GM08714 (cell line): ENCODE data around the gene ABCD1.

ENCODE experiments used
- H3K4me3 ChIP-seq: fragments of 200-500 bp; sonication (Bioruptor generic); 2 replicates; pipeline ENCODE4 v1.5.1; 2014; ENCODE audit warnings: mild to moderate bottlenecking, low read length, inconsistent platforms
- ZNF274 ChIP-seq: IDR thresholded peaks from 2 replicates; pipeline ENCODE4 v1.6.1; 2012; ENCODE audit warnings: mild to moderate bottlenecking, low read depth, low read length

The ABCD1 gene

DNA sequence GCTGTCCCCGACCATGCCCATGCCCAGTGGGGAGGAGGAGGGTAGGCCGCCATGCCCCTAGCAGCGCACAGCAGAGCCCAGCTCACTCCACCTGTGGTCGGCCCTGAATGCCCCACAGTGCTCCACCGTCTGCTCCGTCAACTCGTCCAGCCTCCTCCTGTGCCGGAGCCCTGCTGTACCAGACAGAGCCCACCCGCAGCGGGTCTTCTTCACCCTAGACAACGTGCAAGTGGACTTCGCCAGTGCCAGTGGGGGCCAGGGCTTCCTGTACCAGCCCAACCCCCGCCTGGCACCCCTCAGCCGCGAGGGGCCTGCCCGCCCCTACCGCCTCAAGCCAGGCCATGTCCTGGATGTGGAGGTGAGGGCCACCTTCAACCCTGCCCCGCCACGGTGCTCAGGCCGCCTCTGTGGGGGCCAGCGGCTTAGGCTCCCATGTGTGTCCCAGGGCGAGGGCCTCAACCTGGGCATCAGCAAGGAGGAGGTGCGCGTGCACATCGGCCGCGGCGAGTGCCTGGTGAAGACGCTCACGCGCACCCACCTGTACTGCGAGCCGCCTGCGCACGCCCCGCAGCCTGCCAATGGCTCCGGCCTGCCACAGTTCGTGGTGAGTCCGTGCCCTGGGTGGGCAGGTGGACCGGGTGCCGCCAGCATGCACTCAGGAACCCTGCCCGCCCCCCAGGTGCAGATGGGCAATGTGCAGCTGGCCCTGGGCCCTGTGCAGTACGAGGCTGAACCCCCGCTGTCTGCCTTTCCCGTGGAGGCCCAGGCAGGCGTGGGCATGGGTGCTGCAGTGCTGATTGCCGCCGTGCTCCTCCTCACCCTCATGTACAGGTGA is 49.3 kb downstream of the ABCD1 start:
- no peak for TF ChIP-seq ZNF274
- no peak overlapping the region for H3K4me3 ChIP-seq

DNA sequence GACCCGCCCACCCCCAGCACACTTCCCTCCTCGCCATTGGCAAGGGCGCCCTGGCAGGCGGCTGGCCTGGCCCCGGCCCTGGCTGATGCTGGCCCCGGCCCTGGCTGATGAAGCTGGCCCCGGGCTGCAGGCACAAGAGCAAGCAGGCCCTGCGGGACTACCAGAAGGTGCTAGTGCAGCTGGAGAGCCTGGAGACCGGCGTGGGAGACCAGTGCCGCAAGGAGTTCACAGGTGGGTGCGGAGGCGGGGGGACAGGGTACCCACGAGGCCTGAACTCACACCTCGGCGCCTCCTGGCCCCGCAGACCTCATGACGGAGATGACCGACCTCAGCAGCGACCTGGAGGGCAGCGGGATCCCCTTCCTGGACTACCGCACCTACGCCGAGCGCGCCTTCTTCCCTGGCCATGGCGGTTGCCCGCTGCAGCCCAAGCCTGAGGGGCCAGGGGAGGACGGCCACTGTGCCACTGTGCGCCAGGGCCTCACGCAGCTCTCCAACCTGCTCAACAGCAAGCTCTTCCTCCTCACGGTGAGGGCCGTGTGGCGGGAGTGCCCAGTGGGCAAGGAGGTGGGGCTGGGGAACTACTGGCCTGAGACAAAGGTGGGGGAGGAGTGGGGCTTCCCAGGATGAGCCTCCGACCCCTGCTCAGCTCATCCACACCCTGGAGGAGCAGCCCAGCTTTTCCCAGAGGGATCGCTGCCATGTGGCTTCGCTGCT is 50.1 kb downstream of the ABCD1 start:
- TF ChIP-seq ZNF274: no peak
- no peak overlapping the region for H3K4me3 ChIP-seq

DNA sequence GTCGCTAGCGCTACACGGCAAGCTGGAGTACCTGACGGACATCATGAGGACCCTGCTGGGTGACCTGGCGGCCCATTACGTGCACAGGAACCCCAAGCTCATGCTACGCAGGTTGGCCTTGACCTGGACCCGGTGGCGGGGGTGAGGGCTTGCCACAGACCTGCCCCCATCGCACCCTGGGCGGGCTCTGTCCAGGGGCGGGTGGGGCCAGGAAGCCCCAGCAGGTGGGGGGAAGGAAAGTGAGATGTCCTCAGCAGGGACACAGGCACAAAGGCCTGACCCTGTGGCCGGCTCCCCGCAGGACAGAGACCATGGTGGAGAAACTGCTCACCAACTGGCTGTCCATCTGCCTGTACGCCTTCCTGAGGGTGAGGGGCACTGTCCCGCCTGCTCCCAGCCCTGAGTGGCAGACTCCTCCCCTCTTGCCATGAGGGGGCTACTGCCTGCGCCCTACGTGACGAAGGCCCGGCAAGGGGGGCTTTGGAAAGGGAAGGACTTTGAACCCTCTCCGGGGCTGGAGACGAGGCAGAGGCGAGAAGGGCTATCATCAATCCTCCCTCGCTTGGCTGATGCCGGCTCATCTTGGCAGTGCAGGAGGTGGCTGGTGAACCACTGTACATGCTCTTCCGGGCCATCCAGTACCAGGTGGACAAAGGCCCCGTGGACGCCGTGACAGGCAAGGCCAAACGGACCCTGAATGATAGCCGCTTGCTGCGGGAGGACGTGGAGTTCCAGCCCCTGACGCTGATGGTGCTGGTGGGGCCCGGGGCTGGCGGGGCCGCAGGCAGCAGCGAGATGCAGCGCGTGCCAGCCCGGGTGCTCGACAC is 50.9 kb downstream of the ABCD1 start:
- TF ChIP-seq ZNF274: no peak
- H3K4me3 ChIP-seq: no peak overlapping the region

DNA sequence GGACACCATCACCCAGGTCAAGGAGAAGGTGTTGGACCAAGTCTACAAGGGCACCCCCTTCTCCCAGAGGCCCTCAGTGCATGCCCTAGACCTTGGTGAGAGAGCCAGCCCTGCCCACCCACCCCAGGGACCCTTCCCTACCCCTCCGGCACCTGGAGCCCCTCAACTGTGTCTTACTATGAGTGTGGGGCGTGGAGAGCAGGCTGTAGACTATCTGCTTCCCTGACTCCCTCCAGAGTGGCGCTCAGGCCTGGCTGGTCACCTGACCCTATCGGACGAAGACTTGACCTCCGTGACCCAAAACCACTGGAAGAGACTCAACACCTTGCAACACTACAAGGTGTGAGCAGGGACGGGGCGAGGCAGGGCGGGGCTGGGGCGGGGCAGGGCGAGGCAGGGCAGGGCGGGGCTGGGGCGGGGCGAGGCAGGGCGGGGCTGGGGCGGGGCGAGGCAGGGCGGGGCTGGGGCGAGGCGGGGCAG is 51.5 kb downstream of the ABCD1 start:
- no peak for TF ChIP-seq ZNF274
- no peak overlapping the region for H3K4me3 ChIP-seq

DNA sequence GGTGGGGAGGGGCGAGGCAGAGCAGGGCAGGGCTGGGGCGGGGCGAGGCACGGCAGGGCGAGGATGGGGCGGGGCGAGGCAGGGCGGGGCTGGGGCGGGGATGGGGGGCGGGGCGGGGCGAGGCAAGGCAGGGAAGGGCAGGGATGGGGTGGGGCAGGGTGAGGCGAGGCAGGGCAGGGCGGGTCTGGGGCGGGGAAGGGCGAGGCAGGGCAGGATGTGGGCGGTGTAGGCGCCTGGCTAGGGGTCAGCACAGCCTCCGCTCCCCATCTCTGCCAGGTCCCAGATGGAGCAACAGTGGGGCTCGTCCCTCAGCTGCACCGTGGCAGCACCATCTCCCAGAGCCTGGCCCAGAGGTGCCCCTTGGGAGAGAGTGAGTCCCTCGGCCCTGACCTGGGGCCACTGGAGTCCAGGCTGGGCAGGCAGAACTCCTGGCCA is 52.0 kb downstream of the ABCD1 start:
- no peak overlapping the region for H3K4me3 ChIP-seq
- TF ChIP-seq ZNF274: no peak

DNA sequence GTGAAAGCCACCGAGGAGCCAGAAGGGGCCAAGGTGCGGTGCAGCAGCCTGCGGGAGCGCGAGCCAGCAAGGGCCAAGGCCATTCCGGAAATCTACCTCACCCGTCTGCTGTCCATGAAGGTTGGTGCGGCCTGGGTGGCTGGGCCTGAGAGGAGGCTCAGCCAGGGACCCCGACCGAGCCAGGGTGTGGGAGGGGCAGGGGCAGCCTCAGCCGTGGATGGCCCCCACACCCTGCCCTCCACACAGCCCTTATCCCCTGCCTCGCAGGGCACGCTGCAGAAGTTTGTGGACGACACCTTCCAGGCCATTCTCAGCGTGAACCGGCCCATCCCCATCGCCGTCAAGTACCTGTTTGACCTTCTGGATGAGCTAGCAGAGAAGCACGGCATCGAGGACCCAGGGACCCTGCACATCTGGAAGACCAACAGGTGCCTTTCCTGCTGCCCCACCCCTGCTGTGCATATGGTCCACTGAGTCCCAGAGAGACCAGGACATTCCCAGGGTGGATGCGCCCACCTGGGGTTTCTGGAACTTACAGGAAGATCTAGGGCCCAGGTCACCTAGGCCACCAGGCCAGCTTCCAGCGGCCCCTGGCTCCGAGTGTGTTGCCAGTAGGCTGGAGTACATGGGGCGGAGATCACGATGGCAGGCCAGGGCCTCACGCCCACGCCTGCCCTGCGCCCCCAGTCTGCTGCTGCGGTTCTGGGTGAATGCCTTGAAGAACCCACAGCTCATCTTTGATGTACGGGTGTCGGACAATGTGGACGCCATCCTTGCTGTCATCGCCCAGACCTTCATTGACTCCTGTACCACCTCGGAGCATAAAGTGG is 52.8 kb downstream of the ABCD1 start:
- H3K4me3 ChIP-seq: no peak overlapping the region

DNA sequence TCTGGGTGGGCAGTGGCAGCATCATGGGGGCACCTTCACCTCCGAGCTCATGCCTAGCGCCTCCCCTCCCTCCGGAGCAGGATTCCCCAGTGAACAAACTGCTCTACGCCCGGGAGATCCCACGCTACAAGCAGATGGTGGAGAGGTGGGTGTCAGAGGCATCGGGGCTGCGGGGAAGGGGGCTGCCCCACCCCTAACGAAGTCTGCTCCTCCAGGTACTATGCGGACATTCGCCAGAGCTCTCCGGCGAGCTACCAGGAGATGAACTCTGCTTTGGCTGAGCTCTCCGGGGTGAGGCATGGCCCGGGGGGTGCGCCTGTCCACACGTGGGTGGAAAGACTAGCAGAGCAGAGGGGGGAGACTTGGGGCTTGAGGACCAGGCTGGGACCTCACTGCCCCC is 53.5 kb downstream of the ABCD1 start:
- TF ChIP-seq ZNF274: no peak
- H3K4me3 ChIP-seq: no peak overlapping the region

More for the DNA sequence above, 52.8 kb downstream of the ABCD1 start:
- TF ChIP-seq ZNF274: no peak

DNA sequence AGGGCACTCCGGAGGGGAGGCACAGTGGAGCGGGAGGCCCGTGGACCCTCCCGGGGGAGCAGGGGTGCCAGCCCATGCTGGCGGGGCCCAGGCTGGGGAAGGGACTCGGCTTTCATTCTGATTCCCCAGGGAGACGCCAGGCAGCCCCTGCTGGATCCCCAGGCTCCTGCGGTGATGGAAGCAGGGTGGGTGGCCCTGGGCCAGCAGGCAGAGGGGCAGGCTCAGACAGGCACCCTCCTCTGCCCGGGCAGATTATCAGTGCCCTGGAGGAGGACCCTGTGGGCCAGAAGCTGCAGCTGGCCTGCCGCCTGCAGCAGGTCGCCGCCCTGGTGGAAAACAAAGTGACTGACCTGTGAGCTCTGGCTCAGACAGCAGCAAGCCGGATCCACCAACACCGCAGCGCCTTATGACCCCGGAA is 54.0 kb downstream of the ABCD1 start:
- no peak overlapping the region for H3K4me3 ChIP-seq
- no peak for TF ChIP-seq ZNF274

DNA sequence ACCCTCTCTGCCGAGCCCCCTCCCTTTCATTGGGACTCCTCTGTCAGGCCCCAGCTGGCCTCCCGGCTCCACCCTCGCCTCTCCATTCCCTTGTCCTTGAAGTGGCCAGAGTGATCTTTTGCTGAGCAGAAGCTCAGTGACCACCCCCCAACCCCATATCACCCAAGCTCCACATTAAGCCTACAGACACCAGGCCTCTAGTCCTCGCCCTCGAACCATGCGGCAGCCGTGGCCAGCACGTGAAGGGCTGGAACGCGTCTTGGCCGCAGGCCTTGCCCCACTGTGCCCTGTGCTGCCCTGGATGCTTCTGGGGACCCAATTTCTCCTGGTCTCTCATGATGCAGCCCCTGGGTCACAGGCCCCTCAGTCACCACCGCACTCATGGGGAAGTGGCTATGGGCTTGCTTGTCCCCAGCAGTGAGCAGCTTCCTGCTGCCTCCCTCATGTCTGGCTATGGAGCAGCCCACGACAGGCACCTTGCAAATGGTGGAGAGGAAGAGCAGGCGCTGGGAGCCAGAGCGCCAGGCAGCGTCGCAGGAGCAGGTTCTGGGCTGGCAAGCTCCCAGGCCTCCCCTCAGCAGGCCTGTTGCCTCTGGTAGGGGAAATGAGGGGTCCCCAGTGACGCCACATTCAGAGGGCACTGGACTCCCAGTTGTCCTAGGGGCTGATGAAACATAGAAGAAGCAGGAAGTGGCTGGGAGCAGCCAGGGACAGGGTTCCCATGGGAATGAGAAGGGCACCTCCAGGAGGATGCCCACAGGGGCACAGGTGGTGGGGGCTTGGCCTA is 55.4 kb downstream of the ABCD1 start:
- TF ChIP-seq ZNF274: no peak
- H3K4me3 ChIP-seq: no peak overlapping the region

DNA sequence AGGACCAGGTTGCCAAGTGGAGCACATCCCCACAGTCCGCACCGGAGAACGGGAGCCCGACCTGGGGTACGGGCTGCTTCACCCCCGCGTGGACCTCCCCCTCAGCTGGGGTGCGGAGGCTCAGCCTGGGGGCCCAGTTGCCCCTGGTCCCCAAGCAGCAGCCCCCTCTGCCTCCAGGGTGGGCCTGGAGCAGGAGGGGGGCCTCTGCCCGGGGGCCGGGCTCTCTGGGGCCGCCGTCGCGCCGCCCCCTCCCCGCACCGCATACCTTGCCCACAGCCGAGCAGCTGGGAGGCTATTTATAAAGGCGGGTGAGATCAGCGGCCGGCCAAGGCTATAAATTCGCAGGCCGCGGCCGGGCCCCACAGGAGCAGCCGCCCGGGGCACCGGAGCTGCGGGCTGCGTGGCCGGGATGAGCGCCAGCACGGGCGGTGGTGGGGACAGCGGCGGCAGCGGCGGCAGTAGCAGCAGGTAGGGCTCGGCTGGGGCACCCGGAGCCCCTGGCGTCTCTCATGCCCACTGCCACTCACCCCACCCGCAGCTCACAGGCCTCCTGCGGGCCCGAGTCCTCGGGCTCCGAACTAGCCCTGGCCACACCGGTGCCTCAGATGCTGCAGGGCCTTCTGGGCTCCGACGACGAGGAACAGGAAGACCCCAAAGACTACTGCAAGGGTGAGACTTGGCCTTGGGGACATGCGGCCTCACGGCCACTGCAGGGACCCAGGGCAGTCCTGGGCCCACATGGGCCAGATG is 56.2 kb downstream of the ABCD1 start, which contains the start of gene SRPK3:
Gene SRPK3 (plus strand): TSS at position 364 of the 750 bp plus-strand sequence. CDS start 46 bp downstream, at position 410.
- H3K4me3 ChIP-seq: no peak within 1 kb of the TSS
- TF ChIP-seq ZNF274: no peak

DNA sequence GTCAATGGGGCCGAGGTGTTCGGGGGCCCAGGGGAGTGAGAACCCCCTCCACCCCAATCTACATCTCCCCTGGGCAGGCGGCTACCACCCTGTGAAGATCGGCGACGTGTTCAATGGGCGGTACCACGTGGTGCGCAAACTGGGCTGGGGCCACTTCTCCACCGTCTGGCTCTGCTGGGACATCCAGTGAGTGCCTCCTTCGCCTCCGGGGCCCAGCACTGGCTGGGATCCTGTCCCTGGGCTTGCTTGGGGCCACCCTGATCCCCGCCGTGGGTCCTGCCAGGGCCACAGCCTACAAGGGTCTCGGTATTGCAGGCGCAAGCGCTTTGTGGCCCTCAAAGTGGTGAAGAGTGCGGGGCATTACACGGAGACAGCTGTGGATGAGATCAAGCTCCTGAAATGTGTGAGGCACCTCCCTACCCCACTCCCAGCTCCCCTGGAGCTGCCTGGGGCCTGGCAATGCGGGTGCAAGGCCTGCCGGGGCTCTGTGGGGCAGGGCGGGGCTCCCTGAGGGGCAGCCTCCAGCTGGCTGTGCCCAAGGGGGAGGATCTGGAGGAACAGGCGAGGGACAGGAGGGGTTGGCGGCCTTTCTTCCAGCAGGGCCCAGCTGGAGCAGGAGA is 56.9 kb downstream of the ABCD1 start:
- no peak for TF ChIP-seq ZNF274
- H3K4me3 ChIP-seq: no peak overlapping the region
